OCI-LY1 (cell line): ENCODE data around the gene UTP11.
"Not testable (repeated sequence)": the region's sequence is repeated elsewhere in the genome, so short reads cannot be mapped to it uniquely, and the experiment has no call there.

Experiments
- H2AFZ ChIP-seq: fragments of 200-600 bp; sonication (generic), shearing (Covaris generic); 2 replicates; pipeline ENCODE4 v1.6.0; 2014; ENCODE audit warnings: antibody characterized with exemption, mild to moderate bottlenecking, low read length
- H3F3A ChIP-seq: fragments of 200-600 bp; sonication (generic), shearing (Covaris generic); 2 replicates; pipeline ENCODE4 v1.6.0; 2014; ENCODE audit warnings: mild to moderate bottlenecking, antibody characterized with exemption, low read length, moderate library complexity; ENCODE audit not compliant: insufficient read depth
- H3K27ac ChIP-seq: fragments of 200-600 bp; sonication (generic); 2 replicates; pipeline ENCODE4 v1.5.1; 2014; ENCODE audit warnings: low read length, mixed run types, mild to moderate bottlenecking, low read depth; ENCODE audit not compliant: poor library complexity, severe bottlenecking
- H3K27me3 ChIP-seq: fragments of 200-600 bp; sonication (generic); 2 replicates; pipeline ENCODE4 v1.6.0; 2014; ENCODE audit warnings: antibody characterized with exemption, mild to moderate bottlenecking, low read length, moderate library complexity; ENCODE audit not compliant: insufficient read depth
- H3K36me3 ChIP-seq: fragments of 200-600 bp; sonication (generic); 2 replicates; pipeline ENCODE4 v1.6.1; 2014; ENCODE audit warnings: mild to moderate bottlenecking, antibody characterized with exemption, low read length, moderate library complexity, mixed read lengths; ENCODE audit not compliant: insufficient read depth
- H3K4me1 ChIP-seq: fragments of 200-600 bp; sonication (generic); 2 replicates; pipeline ENCODE4 v1.5.1; 2014; ENCODE audit warnings: mild to moderate bottlenecking, low read length, moderate library complexity; ENCODE audit not compliant: insufficient read depth, severe bottlenecking
- H3K4me2 ChIP-seq: fragments of 200-600 bp; sonication (generic), shearing (Covaris generic); 2 replicates; pipeline ENCODE4 v1.6.1; 2014; ENCODE audit warnings: low read length
- H3K4me3 ChIP-seq: fragments of 200-600 bp; sonication (generic); 2 replicates; pipeline ENCODE4 v1.5.1; 2014; ENCODE audit warnings: low read length, low read depth, mild to moderate bottlenecking, mixed read lengths; ENCODE audit not compliant: poor library complexity, severe bottlenecking
- H3K79me2 ChIP-seq: fragments of 200-600 bp; shearing (Covaris generic); 2 replicates; pipeline ENCODE4 v1.6.1; 2016; ENCODE audit warnings: mixed run types, low read length, mixed read lengths; ENCODE audit not compliant: insufficient read depth
- H3K9ac ChIP-seq: fragments of 200-600 bp; sonication (generic), shearing (Covaris generic); 2 replicates; pipeline ENCODE4 v1.6.1; 2014; ENCODE audit warnings: mild to moderate bottlenecking, low read length, mixed read lengths
- H3K9me2 ChIP-seq: fragments of 200-600 bp; sonication (generic), shearing (Covaris generic); 2 replicates; pipeline ENCODE4 v1.6.1; 2014; ENCODE audit warnings: low read depth, mild to moderate bottlenecking, low read length, mixed read lengths
- H3K9me3 ChIP-seq: fragments of 200-600 bp; shearing (Covaris generic); 2 replicates; pipeline ENCODE4 v1.6.1; 2014; ENCODE audit warnings: low read length, mixed read lengths
- H4K20me1 ChIP-seq: fragments of 200-600 bp; sonication (generic), shearing (Covaris generic); 2 replicates; pipeline ENCODE4 v1.6.0; 2016; ENCODE audit warnings: mild to moderate bottlenecking, low read length; ENCODE audit not compliant: insufficient read depth
- EZH2 ChIP-seq: fragments of 200-600 bp; sonication (generic), shearing (Covaris generic); IDR thresholded peaks from 2 replicates; pipeline ENCODE4 v1.8.0; 2017; ENCODE audit warnings: borderline replicate concordance, mixed run types, mild to moderate bottlenecking, antibody characterized with exemption, low read length, moderate library complexity, mixed read lengths
- TF ChIP-seq, protein P1 (sequence below): fragments of 200-600 bp; sonication (generic), shearing (Covaris generic); IDR thresholded peaks from 2 replicates; pipeline ENCODE4 v1.5.1; 2017; ENCODE audit warnings: mild to moderate bottlenecking, antibody characterized with exemption, low read length, moderate library complexity, mixed read lengths

The UTP11 gene

DNA sequence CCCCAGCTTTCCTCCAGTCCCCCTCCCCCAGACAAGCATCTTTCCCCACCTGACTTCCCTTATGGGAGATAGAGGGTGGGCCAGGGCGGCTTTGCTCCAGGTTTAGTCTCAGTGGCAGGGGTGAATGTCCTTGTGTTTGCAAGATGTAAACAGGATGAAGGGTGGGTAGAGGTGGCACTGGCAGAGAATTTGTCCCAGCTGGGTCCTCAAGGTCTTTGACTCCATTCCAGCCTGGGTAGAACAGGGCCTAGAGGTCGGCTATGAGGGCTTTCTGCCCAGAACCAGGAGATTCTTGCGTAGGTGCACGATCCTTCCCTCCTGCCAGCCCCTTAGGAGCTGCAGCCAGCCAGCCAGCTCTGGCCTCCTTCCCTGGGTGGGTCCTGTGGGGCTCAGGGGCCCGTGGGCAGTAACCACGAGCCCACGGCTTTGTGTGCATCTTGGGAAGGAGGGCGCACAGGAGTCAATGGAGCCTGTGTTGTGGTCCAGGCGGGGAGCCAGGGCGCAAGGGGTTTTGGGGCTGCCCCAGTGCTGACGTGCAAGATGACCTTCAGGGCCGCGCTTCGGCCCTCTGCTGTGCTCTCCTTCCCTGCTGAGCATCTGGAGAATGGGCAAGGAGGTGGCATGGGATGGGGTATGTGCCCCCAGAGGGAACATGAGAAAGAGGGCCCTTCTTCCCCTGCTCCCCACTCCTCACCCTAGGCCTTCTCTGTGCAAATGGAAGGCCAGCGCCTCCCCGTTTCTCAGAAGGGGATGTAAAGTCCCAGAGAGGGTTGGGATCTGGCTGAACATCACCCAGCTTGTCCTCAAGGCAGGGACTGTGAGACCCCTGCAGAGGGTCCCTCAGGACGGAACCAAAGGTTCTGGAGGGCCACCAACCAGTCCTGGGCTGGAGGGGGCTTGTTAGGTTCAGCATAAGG, 18.3 kb downstream of the UTP11 start:
- no peaks in the 10 kb centered on the region for H3K79me2 ChIP-seq
- no peaks in the 10 kb centered on the region for H3K27me3 ChIP-seq

DNA sequence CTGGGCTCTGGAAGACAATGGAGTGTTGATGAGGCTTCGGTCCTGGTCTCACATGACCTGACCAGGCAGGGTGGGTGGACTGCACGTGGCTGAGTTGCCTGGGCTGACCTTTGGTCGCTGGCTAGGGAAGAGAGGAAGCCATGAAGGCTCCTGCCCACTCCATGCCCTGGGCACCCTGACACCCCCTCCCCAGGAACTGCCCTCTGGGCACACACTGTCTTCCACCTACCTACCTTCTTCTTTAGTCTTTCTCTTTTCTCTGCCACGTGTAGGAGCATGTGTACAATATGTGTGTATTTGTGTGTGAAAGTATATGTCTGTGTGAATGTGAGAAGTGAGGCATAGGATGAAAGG, 19.0 kb downstream of the UTP11 start:
- Histone ChIP-seq H3K9me3 (no peaks in the 10 kb centered on the region), H3K4me1 (no peaks in the 10 kb centered on the region), H3K79me2 (no peaks in the 10 kb centered on the region), H3K9ac (no peak overlapping the region), H2AFZ (no peak overlapping the region), H3K36me3 (0 out of 2 replicates have a peak, but pooled peaks cover under 1% of the 10 kb centered on the region), H3K4me3 (no peak overlapping the region), H4K20me1 (no peaks in the 10 kb centered on the region), H3K27ac (no peak overlapping the region), H3K9me2 (no peaks in the 10 kb centered on the region), H3F3A (no peaks in the 10 kb centered on the region), H3K27me3 (no peaks in the 10 kb centered on the region), H3K4me2 (no peak overlapping the region)
- TF ChIP-seq, protein P1, sequence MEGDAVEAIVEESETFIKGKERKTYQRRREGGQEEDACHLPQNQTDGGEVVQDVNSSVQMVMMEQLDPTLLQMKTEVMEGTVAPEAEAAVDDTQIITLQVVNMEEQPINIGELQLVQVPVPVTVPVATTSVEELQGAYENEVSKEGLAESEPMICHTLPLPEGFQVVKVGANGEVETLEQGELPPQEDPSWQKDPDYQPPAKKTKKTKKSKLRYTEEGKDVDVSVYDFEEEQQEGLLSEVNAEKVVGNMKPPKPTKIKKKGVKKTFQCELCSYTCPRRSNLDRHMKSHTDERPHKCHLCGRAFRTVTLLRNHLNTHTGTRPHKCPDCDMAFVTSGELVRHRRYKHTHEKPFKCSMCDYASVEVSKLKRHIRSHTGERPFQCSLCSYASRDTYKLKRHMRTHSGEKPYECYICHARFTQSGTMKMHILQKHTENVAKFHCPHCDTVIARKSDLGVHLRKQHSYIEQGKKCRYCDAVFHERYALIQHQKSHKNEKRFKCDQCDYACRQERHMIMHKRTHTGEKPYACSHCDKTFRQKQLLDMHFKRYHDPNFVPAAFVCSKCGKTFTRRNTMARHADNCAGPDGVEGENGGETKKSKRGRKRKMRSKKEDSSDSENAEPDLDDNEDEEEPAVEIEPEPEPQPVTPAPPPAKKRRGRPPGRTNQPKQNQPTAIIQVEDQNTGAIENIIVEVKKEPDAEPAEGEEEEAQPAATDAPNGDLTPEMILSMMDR: no peak
- TF ChIP-seq EZH2: no peak

More for the DNA sequence above, 18.3 kb downstream of the UTP11 start:
- no peaks in the 10 kb centered on the region for H3K9me3 ChIP-seq
- H4K20me1 ChIP-seq: no peaks in the 10 kb centered on the region
- no peaks in the 10 kb centered on the region for H3K9me2 ChIP-seq
- no peak for TF ChIP-seq EZH2
- TF ChIP-seq, protein P1: no peak
- H3K27ac ChIP-seq: no peak overlapping the region
- H3K9ac ChIP-seq: no peak overlapping the region
- H3K4me3 ChIP-seq: no peak overlapping the region
- H3F3A ChIP-seq: no peaks in the 10 kb centered on the region
- peaks cover 7% of the 10 kb centered on the region for H3K36me3 ChIP-seq
- H3K4me2 ChIP-seq: no peak overlapping the region
- no peak overlapping the region for H2AFZ ChIP-seq
- no peaks in the 10 kb centered on the region for H3K4me1 ChIP-seq

DNA sequence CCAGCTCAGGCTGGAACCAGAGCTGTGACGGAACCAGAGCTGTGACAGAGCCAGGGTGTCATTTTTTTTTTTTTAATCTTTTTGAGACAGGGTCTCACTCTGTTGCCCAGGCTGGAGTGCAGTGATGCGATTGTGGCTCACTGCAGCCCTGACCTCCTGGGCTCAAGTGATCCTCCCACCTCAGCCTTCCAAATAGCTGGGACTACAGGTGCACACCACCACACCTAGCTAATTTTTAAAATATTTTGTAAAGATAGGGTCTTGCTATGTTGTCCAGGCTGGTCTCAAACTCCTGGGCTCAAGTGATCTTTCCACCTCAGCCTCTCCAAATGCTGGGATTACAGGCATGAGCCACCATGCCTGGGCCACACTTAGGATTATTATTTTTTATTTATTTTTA, 20.5 kb downstream of the UTP11 start:
- H3K9ac ChIP-seq, H2AFZ ChIP-seq, H3K27me3 ChIP-seq, H3F3A ChIP-seq, H3K79me2 ChIP-seq, H3K4me2 ChIP-seq, H4K20me1 ChIP-seq, H3K27ac ChIP-seq, H3K9me2 ChIP-seq, H3K4me1 ChIP-seq, H3K4me3 ChIP-seq, H3K9me3 ChIP-seq, H3K36me3 ChIP-seq: not testable (repeated sequence)

DNA sequence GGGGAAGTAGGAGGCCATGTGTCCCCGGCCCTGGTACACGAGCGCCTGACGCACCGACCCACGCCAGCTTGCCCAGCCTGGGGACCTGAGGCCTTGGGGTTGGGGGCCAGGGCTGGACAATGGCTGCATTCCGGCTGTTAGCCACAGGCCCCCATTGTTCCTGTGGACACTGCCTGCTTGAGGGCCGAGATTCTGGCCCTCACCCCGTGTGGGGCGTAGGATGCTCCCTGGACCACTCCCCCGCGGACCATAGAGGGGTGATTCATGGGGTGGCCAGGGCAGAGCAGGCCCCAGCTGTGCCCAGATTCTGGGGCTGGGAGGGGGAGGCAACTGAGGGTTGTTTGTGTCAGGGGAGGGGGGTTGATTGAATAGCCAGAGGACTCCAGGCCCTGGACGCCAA, 22.3 kb downstream of the UTP11 start:
- Histone ChIP-seq H3F3A (no peaks in the 10 kb centered on the region), H2AFZ (no peak overlapping the region), H3K4me2 (no peak overlapping the region), H3K79me2 (no peaks in the 10 kb centered on the region), H3K9me2 (no peaks in the 10 kb centered on the region), H3K4me3 (no peak overlapping the region), H3K4me1 (no peaks in the 10 kb centered on the region), H3K27ac (no peak overlapping the region), H3K9ac (no peak overlapping the region), H3K27me3 (no peaks in the 10 kb centered on the region), H3K9me3 (no peaks in the 10 kb centered on the region), H3K36me3 (no peaks in the 10 kb centered on the region), H4K20me1 (no peaks in the 10 kb centered on the region)
- no peak for TF ChIP-seq EZH2
- TF ChIP-seq, protein P1: no peak
